ENCODE results near the gene MTFR2.
"Not testable (repeated sequence)": the region's sequence is repeated elsewhere in the genome, so short reads cannot be mapped to it uniquely, and the experiment has no call there.

The MTFR2 gene

DNA sequence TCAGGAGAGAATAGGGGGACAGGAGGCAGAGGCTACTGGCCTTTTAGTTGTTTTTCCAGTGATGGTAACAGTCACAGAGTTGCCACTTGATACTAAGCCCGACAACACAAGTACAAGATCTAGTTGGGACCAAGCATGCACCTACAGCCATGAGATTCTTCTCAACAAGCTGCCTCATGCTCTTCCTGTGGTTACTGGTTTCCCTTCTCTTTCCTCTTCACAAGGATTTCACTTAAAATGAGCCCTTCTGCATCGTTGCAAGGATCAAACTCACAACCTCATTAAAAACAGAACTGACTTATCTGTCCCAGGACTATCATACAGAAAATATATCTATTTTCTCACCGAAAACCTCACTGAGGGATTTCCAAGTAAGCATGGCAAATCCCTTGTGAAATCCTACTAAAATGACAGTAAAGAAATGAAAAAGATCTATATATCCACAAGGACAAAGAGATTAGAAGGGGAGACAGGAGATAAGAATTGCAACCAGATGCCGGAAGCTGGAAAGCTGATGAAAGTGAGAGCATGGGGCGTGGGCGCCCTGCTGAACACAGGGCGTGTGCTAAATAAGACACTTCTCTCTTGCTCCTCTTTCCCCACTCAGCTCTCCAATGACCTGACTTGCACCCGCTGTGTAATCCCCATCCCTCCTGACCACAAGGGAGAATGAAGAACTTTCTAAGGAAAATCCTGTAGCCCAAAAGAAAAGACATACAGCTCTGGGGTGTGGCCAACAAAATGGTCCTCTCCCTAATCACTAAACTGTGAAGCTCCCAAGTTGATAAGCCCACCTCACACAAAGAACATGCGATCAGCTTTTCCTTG lies 13.4 kb downstream of the MTFR2 start:
- in situ Hi-C loops (cut with MboI; ENCODE audit: low sequenced_read_pairs) = no loop called here

DNA sequence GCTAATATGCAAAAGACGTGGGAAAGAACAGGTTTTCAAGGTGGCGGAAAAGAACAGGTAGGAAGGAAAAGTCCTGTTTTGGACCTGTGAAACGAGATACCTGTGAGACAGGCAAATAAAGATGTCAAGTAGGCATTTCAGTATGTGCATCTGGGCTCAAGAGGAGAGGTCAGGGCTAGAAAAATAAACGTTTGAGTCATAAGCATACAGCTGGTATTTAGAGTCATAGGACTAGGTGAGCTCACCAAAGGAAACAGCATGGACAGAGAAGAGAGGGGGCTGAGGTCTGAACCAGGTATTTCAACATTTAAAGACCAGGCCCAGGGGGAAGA lies 14.9 kb downstream of the MTFR2 start:
- in situ Hi-C loops (cut with MboI; ENCODE audit: low sequenced_read_pairs) = no loop called here

DNA sequence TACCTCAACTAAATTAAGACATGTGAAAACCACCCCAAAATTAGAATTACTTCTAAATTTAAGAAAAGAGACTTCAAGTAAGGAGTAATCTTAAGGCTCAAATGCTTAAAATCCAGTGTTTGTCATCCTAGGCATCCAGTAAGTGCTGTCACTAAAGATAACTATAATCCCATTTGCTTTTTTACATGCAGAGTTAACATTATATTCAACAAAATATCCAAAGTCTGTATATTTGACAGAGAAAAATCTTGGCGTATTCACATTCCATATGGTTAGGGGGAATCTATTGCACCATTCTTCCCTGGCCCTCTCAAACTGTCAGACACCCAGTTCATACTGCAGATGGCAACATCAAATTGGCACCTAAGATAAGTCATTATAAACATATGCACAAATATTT lies 17.4 kb downstream of the MTFR2 start:
- in situ Hi-C loops (cut with MboI; ENCODE audit: low sequenced_read_pairs) = no loop called here

DNA sequence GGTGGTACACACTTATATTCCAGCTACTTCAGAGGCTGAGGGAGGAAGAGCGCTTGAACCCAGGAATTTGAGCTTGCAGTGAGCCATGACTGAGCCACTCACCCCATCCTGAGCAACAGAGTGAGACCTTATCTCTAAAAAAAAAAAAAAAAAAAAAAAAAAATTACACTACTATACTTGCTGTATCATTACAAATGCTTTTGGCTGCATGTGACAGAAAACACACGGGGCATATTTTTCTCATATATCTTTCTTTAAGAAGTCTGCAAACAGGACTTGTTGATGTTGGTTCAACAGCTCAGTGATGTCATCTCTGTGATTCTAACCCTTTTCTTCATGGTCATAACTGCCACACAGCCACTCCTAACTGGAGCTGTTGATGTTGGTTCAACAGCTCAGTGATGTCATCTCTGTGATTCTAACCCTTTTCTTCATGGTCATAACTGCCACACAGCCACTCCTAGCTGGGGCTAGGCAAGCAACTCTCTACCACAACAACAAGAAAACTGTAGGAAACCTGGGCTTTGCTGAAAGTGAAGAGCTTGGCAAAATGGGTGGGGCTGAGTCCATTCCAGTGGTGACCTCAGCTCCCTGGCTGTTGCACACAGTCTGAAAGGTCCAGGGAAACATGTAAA lies 19.8 kb downstream of the MTFR2 start:
- in situ Hi-C loops (cut with MboI; ENCODE audit: low sequenced_read_pairs) = no loop called here

DNA sequence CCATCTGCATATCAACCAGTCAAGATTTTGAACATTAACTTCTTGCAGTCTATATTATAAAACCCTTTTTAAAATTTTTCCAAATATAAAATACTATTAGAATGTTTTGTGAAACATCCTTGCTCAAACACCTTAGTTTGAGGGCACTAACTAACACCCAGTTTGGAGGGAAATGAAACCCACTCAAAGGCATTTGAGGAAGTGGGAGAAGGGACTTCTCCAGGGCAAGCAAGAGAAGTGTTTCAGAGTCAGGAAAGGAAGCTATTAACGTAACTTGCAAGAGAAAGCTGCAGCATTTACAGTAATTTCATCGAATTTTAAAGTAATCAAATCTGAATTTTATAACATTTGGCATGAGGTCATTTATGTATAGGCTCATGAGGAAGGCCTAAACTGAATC lies 21.3 kb downstream of the MTFR2 start:
- in situ Hi-C loops (cut with MboI; ENCODE audit: low sequenced_read_pairs) = no loop called here

DNA sequence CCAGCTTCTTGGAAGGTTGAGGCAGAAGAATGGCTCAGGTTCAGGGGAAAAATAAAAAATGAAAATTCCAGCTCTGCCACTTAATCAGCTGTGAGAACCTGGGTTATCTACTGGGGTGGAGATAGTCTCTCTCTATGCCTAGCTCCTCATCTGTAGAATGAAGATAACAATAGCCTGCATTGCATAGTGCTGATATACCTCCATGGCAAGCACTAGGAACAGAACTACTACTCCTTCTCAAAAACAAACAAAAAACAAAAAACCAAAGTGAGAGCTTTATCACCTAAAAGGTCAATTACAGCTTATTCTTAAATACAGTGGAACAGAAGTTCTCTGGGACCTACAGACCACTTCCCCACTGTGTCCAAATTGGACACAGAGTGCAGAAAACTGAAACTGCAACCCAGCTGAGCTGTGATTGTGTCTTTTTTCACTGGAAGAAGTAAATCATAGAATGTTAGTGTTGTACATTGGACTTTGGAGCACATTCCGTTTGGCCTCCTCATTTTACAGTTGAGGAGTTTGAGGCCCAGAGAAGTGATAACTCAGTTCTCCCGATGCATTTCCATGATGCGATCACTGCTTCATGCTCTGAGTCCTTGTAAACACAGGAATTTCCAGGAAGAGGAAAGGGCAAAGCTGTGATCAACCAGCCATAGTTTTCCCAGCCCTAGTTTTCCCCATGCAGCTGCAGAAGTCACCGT lies 23.3 kb downstream of the MTFR2 start:
- in situ Hi-C loops (cut with MboI; ENCODE audit: low sequenced_read_pairs) = no loop called here

DNA sequence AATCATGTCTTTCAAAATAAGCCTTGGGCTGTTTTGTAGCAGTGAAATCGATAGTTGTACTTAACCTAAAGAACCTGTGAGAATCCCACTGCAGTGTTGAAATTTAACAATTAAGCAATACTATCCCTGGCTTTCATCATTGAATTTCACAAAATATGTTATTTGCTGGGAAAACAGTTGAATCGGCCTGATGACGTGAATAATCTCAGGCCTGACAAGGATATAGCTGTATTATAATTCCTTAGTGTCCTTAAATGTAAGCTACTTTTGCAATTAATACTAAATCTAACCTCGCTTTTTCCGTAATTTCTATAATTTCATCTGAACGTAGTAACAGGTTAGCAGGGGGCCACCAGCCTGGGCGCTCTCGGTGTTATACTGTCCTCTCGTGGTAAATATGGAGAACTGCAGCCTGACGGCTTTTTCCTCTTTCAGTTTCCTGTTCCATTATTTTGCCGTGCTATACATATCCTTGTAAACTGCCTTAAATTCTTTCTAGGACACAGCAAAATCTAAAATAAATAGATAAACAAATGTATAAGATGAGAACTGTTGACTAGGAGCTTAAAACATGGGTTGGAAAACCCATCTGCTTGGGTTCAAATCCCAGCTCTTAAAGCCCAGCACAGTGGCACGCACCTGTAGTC lies 24.0 kb downstream of the MTFR2 start:
- in situ Hi-C loops (cut with MboI; ENCODE audit: low sequenced_read_pairs) = no loop called here

DNA sequence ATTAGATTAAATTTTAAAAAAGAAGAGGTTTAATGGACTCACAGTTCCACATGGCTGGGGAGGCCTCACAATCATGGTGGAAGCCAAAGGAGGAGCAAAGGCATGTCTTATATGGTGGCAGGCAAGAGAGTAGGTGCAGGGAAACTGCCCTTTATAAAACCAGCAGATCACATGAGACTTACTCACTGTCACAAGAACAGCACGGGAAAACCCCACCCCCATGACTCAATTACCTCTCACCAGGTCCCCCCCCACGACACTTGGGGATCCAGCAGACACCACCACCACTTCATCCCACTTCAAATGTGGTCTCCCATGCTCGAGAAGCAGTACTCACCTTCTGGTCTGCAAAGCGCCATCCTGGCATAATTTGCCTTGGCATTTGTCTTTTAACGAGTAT lies 24.6 kb downstream of the MTFR2 start:
- in situ Hi-C loops (cut with MboI; ENCODE audit: low sequenced_read_pairs) = no loop called here

DNA sequence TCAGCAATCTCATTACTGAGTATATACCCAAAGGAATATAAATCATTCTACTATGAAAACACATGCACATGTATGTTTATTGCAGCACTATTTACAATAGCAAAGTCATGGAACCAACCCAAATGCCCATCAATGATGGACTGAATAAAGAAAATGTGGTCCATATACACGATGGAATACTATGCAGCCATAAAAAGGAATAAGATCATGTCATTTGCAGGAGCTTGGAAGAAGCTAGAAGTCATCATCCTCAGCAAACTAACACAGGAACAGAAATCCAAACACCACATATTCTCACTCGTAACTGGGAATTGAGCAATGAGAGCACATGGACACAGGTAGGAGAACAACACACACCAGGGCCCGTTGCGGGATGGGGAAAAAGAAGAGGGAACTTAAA lies 25.1 kb downstream of the MTFR2 start:
- in situ Hi-C loops (cut with MboI; ENCODE audit: low sequenced_read_pairs) = not testable (repeated sequence)

DNA sequence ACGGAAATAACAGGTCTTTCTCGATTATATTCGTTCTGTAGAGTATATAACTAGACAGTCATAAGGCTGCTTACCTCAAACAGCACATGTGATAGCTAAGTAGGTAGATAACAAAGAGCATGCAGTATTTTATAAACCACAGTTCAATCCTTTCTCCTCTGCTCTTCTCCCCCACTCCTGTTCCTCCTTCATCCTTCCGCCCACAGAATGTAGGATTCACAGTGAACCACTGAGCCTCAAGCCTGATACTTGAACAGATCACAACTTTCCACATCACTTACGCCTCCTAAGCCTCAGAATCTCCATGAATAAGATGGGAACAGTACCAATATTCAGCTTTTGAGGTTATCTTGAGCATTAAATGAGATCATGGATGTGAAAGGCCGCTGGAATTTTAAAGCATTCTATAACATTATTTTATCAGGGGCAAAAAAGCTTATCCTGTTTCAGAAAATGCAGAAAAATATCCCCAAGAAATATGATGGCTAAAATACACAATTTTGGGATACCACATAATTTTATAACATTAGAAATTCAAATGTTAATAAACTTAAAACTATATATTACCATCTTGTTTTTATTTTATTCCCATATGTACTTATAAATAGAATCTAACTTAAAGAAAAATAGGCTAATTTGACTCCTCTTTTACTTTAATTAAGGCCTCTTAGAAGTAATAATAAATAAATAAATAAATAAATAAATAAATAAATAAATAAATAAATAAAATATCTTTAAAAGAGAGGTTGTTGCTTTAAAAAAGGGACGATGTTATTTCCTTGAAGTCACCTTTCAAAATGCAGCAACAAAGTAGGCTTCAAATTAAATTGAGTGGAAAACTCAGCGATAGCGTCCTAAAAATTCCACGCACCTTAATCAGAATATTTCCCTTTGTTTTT lies 33.4 kb downstream of the MTFR2 start:
- in situ Hi-C loops (cut with MboI; ENCODE audit: low sequenced_read_pairs) = no loop called here

DNA sequence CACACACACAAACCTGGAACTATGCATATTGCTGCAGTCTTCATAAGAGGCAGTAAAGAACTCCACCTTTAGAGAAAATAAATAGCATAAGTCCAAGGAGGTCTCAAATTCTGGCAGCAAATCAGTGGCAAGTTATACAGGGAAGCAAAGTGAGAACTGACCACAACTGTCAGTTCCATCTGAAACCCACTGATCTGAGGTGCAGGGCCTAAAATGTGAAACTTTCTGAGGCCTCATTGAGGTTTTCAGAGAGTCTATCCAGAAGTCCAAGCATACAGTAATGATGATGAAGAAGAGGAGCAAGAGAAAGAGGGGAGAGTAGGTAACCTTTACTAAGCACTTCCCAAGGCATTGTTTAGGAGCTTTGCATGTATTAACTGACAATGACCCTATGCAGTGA lies 36.3 kb downstream of the MTFR2 start:
- in situ Hi-C loops (cut with MboI; ENCODE audit: low sequenced_read_pairs) = no loop called here

DNA sequence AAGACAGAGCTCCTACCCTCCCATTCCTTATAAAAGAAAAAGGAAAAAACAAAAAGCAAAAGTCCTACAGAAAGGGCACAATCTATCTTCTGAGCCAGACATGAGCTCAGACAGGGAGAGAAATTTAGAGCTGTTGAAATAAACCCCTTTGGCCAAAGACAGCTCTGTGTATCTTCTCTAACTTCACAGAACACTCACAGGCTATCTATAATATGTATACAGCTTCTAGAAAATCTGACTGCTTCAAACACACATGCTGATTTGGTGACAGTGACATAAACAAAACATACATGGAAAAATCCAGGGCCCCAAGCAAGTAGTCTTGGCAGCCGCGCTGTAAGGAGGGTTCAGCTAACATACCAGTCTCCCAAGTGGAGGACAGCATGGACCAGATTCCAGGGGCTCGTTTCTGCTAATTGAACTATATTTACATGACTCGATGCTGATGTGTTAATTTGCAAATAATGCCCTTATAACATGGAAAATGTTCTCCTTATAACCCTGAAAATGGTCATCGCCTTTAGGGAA lies 37.0 kb downstream of the MTFR2 start:
- in situ Hi-C loops (cut with MboI; ENCODE audit: low sequenced_read_pairs) = no loop called here

DNA sequence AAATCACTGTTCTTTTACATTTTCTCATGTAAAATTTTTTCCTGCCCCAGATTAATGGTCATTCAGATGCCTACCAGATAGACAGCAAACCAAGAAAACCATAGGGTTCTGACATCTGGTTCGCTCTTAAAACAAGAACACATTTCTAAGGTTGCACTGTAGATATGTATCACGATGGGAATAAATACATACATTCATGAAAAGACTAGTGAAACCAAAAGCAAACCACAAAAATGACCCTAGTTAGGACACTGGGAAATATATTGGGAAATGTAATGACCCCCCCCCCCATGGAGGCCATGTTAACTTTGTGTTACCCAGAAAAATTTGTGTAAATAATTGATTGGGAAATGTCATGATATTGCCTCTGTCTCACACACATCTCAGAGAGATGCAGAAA lies 37.5 kb downstream of the MTFR2 start:
- in situ Hi-C loops (cut with MboI; ENCODE audit: low sequenced_read_pairs) = no loop called here

DNA sequence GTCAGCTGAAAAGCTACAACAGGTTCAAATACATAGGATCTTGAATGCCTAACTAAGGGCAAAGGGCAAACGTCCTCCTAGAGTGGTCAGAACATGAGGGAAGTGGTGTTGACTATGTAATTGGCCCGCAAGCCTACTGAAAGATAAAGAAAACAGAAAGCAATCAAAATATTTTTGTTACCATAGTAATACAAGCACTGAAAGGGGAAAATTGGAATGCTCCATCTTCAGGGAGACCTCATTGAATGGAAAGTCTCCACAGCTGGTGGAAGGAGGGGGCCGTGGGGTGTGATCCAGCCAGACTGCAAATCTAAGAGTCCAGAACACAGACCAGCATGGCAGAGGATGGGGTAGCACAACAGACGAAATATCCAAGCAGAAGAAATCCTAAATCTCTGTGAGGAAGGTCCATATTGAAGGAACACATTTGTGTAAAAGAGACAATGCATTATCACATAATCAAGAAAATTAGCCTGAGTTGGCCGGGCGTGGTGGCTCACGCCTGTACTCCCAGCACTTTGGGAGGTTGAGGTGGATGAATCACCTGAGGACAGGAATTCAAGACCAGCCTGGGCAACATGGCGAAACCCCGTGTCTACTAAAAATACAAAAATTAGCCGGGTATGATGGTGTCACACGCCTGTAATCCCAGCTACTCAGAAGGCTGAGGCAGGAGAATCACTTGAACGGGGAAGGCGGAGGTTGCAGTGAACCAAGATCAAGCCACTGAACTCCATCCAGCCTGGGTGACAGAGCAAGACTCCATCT lies 39.5 kb downstream of the MTFR2 start:
- in situ Hi-C loops (cut with MboI; ENCODE audit: low sequenced_read_pairs) = no loop called here

DNA sequence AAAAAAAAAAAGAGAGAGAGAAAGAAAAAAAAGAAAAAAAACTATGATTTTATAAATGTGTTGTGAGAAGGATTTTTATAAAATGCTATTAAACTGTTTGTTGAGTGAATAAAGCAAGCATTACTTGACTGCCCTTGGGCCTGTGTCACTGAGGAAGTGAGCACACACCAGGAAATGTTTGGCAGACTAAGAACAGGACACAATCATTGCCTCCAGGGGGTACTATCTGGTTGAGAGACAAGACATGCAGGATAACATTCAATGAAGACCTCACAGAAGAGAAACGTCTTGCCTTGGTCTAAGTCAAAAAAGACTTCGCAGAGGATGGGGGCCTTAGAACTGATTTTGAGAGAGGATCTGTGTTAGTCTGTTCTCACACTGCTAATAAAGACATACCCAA lies 40.6 kb downstream of the MTFR2 start:
- in situ Hi-C loops (cut with MboI; ENCODE audit: low sequenced_read_pairs) = no loop called here

DNA sequence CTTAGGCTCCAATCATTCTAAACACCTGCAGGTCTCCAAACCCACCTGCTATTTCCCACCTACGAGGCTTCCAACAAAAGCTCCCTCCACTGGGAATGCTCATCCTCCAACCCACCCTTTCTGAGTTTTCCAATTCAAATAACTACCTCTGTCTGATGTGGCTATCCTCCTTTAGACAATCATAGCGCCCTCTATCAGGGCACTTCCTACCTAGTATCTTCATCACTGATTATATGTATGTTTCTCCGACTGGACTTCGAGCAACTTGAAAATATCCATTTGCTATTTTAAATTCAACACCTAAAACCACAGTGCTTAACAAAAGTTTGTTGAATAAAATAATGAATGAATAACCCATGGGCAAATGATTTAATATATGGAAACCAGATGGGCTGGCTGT lies 41.3 kb downstream of the MTFR2 start:
- in situ Hi-C loops (cut with MboI; ENCODE audit: low sequenced_read_pairs) = no loop called here

DNA sequence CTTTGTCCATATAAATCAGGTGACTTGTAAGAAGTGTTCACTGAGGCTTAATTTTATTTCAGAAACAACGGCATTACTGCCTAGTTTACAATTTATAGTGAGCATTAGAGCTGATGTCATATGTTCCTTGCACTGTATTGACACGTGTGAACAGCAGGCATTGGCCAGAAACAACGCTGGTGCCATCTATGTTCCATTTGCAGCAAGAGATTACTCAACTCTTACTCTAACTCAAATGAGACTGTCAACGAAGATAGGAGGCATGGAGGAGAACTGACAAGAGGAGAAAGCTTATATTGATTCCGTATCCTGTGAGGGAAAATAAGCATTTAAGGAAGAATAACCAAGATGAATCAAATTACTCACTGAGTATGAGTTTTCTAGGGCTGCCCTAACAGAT lies 48.4 kb downstream of the MTFR2 start:
- in situ Hi-C loops (cut with MboI; ENCODE audit: low sequenced_read_pairs) = no loop called here

DNA sequence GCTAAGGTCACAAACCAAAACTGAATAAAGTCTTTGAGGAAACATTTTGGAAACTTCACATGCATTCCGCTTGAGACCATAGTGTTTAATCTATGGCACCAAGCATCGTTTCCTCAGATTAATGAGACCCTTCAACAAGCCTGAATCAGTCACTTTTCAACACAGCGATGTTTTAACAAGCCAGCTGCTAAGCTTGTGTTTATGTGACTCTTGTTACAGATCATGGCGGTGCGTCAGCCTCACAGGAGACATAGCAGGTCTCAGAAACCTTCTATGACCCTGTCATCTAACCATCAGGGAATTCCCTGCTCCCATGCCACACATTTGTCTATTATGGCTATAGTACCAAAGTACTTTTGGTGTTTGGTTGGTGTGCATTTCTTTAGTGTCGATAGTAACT lies 57.2 kb downstream of the MTFR2 start:
- in situ Hi-C loops (cut with MboI; ENCODE audit: low sequenced_read_pairs) = no loop called here

DNA sequence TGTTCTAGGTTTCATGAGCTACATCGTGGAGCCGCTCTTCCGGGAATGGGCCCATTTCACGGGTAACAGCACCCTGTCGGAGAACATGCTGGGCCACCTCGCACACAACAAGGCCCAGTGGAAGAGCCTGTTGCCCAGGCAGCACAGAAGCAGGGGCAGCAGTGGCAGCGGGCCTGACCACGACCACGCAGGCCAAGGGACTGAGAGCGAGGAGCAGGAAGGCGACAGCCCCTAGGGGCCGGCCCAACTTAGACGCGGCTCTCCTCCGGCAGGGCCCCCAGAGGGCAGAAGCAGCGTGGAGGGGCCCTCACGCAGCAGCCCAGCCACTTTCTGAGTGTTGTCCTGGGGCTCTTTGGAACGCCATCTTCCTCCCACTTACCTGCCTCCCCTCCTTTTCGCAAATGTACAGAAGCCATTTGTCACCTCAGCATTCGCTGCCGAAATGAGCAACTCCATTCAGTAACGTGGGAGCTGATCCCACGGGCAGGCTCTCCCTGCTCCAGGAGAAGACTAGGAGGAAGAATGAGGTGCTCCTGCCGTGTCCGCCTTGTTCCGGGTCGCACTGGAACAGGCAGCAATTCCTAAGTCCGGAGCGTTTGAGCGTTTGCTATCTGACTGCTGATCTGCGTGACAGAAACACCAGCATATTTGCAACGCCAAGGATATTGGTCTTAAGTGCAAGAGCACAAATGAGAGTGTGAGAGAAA lies 58.4 kb downstream of the MTFR2 start:
- in situ Hi-C loops (cut with MboI; ENCODE audit: low sequenced_read_pairs) = no loop called here

All from HL-60/S4 treated with phorbol 12-myristate 13-acetate at 8.2 ng/mL for 4 days and 3 days (cell line).